ENCODE data around the gene GIPR.
A peak's percentile ranks its signal among the peaks of the same experiment; 100 is the strongest.

The GIPR gene

DNA sequence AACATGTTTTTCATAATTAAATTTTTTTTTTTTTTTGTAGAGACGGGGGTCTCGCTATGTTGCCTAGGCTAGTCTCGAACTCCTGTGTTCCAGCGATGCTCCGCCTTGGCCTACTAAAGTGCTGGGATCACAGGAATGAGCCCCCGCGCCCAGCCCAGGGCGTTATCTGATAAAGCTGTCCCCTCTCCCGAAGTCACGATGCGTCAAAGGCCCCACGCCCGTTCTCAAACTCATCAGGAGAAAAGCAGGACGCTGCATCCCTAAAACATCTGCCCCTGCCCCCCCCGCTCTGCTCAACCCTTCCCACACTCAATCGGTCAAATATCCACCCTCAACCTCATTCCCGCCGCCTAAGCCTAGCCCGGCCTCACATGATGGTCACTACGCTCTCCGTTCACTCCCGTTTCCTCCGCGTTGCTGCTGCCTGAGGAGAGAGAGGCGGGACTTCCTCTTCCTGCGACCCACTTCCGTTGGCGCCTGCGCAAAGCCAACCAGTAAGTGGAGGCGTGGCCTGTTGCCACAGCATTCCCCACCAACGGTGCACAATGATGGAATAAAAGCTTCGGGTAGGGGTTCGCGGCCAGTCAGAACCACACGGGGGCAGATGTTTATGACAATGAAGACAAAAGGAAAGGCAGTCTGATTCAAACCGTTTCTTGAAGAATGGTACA, 23.6 kb downstream of the GIPR start, which contains the start of gene SNRPD2:
SNRPD2 (minus strand) TSS at position 438 of the 671 bp plus-strand sequence; CDS start at position 373, 65 bp downstream.
- TF ChIP-seq, protein P1, sequence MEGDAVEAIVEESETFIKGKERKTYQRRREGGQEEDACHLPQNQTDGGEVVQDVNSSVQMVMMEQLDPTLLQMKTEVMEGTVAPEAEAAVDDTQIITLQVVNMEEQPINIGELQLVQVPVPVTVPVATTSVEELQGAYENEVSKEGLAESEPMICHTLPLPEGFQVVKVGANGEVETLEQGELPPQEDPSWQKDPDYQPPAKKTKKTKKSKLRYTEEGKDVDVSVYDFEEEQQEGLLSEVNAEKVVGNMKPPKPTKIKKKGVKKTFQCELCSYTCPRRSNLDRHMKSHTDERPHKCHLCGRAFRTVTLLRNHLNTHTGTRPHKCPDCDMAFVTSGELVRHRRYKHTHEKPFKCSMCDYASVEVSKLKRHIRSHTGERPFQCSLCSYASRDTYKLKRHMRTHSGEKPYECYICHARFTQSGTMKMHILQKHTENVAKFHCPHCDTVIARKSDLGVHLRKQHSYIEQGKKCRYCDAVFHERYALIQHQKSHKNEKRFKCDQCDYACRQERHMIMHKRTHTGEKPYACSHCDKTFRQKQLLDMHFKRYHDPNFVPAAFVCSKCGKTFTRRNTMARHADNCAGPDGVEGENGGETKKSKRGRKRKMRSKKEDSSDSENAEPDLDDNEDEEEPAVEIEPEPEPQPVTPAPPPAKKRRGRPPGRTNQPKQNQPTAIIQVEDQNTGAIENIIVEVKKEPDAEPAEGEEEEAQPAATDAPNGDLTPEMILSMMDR (conservative IDR thresholded peaks at IDR 0.05; ENCODE audit: control insufficient read depth, insufficient read depth, low read depth, low read length), result no peak
- DNase-seq (ENCODE audit: low read depth), result peak; percentile 94
- H3K4me3 ChIP-seq (ENCODE audit: control insufficient read depth, low read depth, low read length), result peak within 1 kb of the TSS; percentile 95

DNA sequence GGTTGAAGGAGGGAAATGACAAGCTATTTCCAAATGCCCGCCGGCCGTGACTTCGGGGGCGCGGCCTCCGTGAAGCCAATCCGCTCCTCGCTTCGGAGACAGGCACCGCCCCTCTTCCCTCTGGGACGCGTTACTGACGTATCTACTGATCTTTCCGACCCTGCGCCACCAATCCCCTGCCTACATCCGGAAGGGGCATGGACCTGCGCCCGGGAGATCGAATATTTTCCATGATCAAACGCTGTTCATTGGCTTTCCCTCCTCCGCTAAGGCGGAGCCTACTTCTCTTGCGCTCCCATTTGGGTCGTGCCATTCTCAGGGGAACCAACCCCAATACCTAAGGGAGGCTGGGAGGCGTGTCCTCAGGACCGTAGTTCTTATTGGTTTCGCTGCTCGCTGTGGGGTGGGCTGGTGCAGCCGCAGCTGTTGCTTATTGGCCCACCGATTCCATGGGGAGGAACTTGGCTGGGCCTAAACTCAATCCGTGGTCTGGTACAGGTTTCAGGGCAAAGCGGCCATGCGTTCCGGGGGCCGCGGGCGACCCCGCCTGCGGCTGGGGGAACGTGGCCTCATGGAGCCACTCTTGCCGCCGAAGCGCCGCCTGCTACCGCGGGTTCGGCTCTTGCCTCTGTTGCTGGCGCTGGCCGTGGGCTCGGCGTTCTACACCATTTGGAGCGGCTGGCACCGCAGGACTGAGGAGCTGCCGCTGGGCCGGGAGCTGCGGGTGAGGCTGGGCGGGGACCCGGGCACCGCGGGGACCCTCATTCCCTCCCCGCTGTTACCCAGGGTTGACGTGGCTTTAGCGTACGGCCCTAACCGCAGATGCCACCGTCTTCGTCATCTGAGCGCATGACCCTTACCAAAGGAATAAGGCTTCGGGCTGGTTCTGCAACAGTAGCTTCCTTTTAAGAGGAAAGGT, 24.4 kb downstream of the GIPR start, which contains the start of gene QPCTL:
QPCTL (plus strand) TSS at position 480 of the 919 bp plus-strand sequence; CDS start at position 518, 38 bp downstream.
- peak within 1 kb of the TSS; percentile 95 for H3K4me3 ChIP-seq (ENCODE audit: control insufficient read depth, low read depth, low read length)
- peak; percentile 99 for DNase-seq (ENCODE audit: low read depth)
- TF ChIP-seq, protein P1 (conservative IDR thresholded peaks at IDR 0.05; ENCODE audit: control insufficient read depth, insufficient read depth, low read depth, low read length), result no peak

DNA sequence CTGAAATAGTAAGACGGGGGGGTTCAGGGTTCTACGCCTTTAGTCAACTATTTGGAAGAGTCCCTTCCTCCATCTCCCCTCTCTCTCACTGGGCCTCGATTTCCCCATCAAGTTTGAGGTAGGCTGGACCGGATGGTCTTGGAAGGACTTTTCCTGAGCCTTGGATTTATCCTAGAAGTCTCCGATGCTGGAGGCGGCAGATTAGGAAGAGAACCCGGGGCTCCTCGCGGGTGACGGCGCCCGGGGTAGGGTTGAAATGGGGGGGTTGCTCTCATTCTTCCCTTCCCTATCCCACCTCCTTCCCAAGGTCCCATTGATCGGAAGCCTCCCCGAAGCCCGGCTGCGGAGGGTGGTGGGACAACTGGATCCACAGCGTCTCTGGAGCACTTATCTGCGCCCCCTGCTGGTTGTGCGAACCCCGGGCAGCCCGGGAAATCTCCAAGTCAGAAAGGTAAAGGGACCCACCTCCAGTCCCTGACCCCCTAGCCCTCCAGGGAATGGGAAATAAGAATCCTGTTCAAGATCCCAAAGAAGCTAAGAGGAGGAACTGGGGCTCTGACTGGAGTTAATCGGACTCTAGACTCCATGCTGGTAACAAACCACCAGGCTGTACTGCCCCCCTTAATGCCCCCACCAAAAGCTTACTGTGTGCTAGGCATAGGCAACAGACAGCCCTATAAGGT, 25.2 kb downstream of the GIPR start:
- TF ChIP-seq, protein P1 (conservative IDR thresholded peaks at IDR 0.05; ENCODE audit: control insufficient read depth, insufficient read depth, low read depth, low read length), result peak; percentile 87
- H3K4me3 ChIP-seq (ENCODE audit: control insufficient read depth, low read depth, low read length), result peak overlapping the region; percentile 95
- DNase-seq (ENCODE audit: low read depth), result peak; percentile 67

DNA sequence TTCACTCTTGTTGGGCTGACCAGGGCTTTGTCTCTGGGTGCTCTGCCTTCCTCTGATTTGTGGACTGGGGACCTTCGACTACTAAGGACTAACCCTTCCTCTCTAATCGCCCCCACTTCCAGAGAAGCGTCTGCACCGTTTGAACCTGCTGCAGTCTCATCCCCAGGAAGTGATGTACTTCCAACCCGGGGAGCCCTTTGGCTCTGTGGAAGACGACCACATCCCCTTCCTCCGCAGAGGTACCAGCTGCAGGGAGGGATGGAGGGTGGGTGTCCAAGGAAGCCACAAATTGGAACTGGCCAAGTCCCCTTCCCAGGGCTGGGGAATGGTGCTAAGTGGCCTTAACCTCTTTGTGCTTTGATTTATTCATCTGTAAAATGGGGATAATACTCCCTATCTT, 33.7 kb downstream of the GIPR start:
- DNase-seq (ENCODE audit: low read depth), result no peak
- H3K4me3 ChIP-seq (ENCODE audit: control insufficient read depth, low read depth, low read length), result no peak overlapping the region
- TF ChIP-seq, protein P1 (conservative IDR thresholded peaks at IDR 0.05; ENCODE audit: control insufficient read depth, insufficient read depth, low read depth, low read length), result no peak

DNA sequence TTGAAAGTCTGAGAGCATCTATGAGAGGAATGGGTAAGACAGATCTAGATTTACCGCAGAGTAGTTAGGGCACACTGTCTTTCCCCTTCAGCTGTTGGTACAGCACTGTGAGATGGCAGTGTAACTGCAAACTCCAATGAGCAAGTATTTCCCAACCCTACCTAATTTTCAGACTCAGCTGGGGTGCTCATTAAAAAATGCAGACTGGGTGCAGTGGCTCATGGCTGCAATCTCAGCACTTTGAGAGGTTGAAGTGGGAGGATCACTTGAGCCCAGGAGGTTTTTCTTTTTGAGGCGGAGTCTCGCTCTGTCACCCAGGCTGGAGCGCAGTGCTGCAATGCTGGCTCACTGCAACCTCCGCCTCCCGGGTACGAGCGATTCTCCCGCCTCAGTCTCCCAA, 37.1 kb downstream of the GIPR start:
- H3K4me3 ChIP-seq (ENCODE audit: control insufficient read depth, low read depth, low read length), result no peak overlapping the region
- DNase-seq (ENCODE audit: low read depth), result no peak
- TF ChIP-seq, protein P1 (conservative IDR thresholded peaks at IDR 0.05; ENCODE audit: control insufficient read depth, insufficient read depth, low read depth, low read length), result no peak

DNA sequence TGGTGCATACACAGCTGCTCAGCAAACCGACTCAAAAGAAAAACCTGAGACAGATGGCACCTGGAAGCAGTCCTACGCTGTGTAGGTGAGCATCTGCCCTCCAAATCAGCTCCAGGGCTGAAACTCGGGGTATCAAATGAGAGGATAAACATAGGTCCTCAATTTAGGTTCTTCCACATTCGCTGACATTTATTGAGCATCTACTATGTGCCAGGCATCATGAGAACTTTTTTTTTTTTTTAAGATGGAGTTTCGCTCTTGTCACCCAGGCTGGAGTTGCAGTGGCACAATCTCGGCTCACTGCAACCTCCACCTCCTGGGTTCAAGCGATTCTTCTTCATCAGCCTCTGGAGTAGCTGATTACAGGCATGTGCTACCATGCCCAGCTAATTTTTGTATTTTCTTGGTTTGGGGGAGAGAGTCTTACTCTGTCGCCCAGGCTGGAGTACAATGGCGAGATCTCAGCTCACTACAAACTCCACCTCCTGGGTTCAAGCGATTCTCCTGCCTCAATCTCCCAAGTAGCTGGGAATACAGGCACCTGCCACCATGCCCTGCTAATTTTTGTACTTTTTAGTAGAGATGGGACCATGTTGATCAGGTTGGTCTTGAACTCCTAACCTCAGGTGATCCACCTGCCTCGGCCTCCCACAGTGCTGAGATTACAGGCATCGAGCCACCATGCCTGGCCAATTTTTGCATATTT, 37.8 kb downstream of the GIPR start:
- no peak for DNase-seq (ENCODE audit: low read depth)
- TF ChIP-seq, protein P1 (conservative IDR thresholded peaks at IDR 0.05; ENCODE audit: control insufficient read depth, insufficient read depth, low read depth, low read length), result no peak
- H3K4me3 ChIP-seq (ENCODE audit: control insufficient read depth, low read depth, low read length), result no peak overlapping the region

Data from fibroblast of mammary gland (primary cell).